Liver (tissue), 9 donors: Measurements from ENCODE around the gene PGPEP1. TPM values are rescaled to one million over a fixed set of nuclear protein-coding genes. Genes with fewer than 3 reads are reported as not detected.

Experiments used
- DNase-seq: peaks from one replicate; pipeline ENCODE4 v3.0.0-alpha.2; 2017; ENCODE audit warnings: low spot score
- H3K27ac ChIP-seq, 2 donors: one replicate each; pipeline ENCODE4 v1.7.0; 2013; ENCODE audit warnings: inconsistent platforms in 2 of 2, low read length in 2 of 2, control low read depth in 1 of 2, low read depth in 1 of 2, mild to moderate bottlenecking in 1 of 2
- H3K27me3 ChIP-seq, 4 donors: one replicate each; pipeline versions ENCODE4 v1.6.1 to v1.7.0; 2013; ENCODE audit warnings: low read length in 3 of 4, inconsistent platforms in 1 of 4, mild to moderate bottlenecking in 1 of 4, moderate library complexity in 1 of 4; ENCODE audit not compliant: control insufficient read depth in 4 of 4, insufficient read depth in 4 of 4
- H3K36me3 ChIP-seq, 4 donors: one replicate each; pipeline versions ENCODE4 v1.6.1 to v1.7.0; 2013; ENCODE audit warnings: low read length in 3 of 4, mild to moderate bottlenecking in 3 of 4, low read depth in 1 of 4, moderate library complexity in 1 of 4; ENCODE audit not compliant: control insufficient read depth in 4 of 4, insufficient read depth in 3 of 4
- H3K4me1 ChIP-seq, 4 donors: one replicate each; pipeline versions ENCODE4 v1.6.1 to v1.7.0; 2013; ENCODE audit warnings: low read length in 3 of 4, mild to moderate bottlenecking in 3 of 4, moderate library complexity in 1 of 4; ENCODE audit not compliant: control insufficient read depth in 4 of 4, insufficient read depth in 4 of 4
- H3K4me3 ChIP-seq, 3 donors: one replicate each; pipeline versions ENCODE4 v1.6.1 to v1.7.0; 2013; ENCODE audit warnings: low read length in 3 of 3, control low read depth in 1 of 3, low read depth in 1 of 3, mild to moderate bottlenecking in 1 of 3
- H3K9ac ChIP-seq, 2 donors: one replicate each; pipeline ENCODE4 v1.7.0; 2013; ENCODE audit warnings: low read length in 2 of 2, mild to moderate bottlenecking in 2 of 2, moderate library complexity in 2 of 2, control low read depth in 1 of 2, low read depth in 1 of 2
- H3K9me3 ChIP-seq, 4 donors: one replicate each; pipeline versions ENCODE4 v1.6.1 to v1.7.0; 2013; ENCODE audit warnings: low read length in 3 of 4; ENCODE audit not compliant: control insufficient read depth in 4 of 4
- EGR1 ChIP-seq, 2 donors: IDR thresholded peaks; 2 replicates each; pipeline ENCODE4 v1.6.1; 2016 to 2018; ENCODE audit warnings: antibody characterized with exemption in 2 of 2, low read depth in 2 of 2
- FOXA1 ChIP-seq: IDR thresholded peaks from 2 replicates; pipeline ENCODE4 v1.6.1; 2016; ENCODE audit warnings: antibody characterized with exemption
- FOXA2 ChIP-seq: IDR thresholded peaks from 2 replicates; pipeline ENCODE4 v1.6.1; 2016; ENCODE audit warnings: antibody characterized with exemption
- GABPA ChIP-seq, 2 donors: IDR thresholded peaks in 1 of 2; conservative IDR thresholded peaks in 1 of 2; 2 replicates each; pipeline ENCODE4 v1.6.1; 2016; ENCODE audit warnings: antibody characterized with exemption in 2 of 2, mild to moderate bottlenecking in 1 of 2, moderate library complexity in 1 of 2
- HNF4A ChIP-seq, 2 donors: conservative IDR thresholded peaks; 2 replicates each; pipeline ENCODE4 v1.6.1; 2016; ENCODE audit warnings: antibody characterized with exemption in 2 of 2, mild to moderate bottlenecking in 2 of 2
- HNF4G ChIP-seq: IDR thresholded peaks from 2 replicates; pipeline ENCODE4 v1.6.1; 2016; ENCODE audit warnings: antibody characterized with exemption
- JUND ChIP-seq, 2 donors: IDR thresholded peaks; 2 replicates each; pipeline ENCODE4 v1.6.1; 2016; ENCODE audit warnings: antibody characterized with exemption in 2 of 2
- NR2F2 ChIP-seq: IDR thresholded peaks from 2 replicates; pipeline ENCODE4 v1.6.1; 2016; ENCODE audit warnings: antibody characterized with exemption
- RAD21 ChIP-seq, 2 donors: IDR thresholded peaks; 2 replicates each; pipeline ENCODE4 v1.6.1; 2016; ENCODE audit warnings: antibody characterized with exemption in 2 of 2, mild to moderate bottlenecking in 2 of 2
- RXRA ChIP-seq, 2 donors: IDR thresholded peaks; 2 replicates each; pipeline ENCODE4 v1.6.1; 2017 to 2018; ENCODE audit warnings: antibody characterized with exemption in 2 of 2, mild to moderate bottlenecking in 1 of 2
- SP1 ChIP-seq: IDR thresholded peaks from 2 replicates; pipeline ENCODE4 v1.6.1; 2018; ENCODE audit warnings: antibody characterized with exemption, mild to moderate bottlenecking
- TAF1 ChIP-seq: conservative IDR thresholded peaks from 2 replicates; pipeline ENCODE4 v1.6.1; 2016; ENCODE audit warnings: antibody characterized with exemption, mild to moderate bottlenecking
- YY1 ChIP-seq: IDR thresholded peaks from 2 replicates; pipeline ENCODE4 v1.6.1; 2016; ENCODE audit warnings: antibody characterized with exemption, mild to moderate bottlenecking
- WGBS: extraction: QIAGEN DNeasy Blood & Tissue Kit; methylation state at CpG from one replicate; pipeline ENCODE4 v1.1.7; 2013; 5-methylcytosine and 5-hydroxymethylcytosine counted together
- polyA plus RNA-seq, 2 donors: library from polyadenylated mRNA; stranded (reverse) in 1 of 2; unstranded in 1 of 2; fragments of 200-250 nt in 1 of 2; fragments of >200 nt in 1 of 2; fragmentation: Nextera tagmentation in 1 of 2; extraction: Ambion mirVana in 1 of 2; gene quantifications; one replicate each; pipeline versions ENCODE4 v1.2.1 to v1.2.3, GENCODE V29; 2013 to 2015
- total RNA-seq, 2 donors: library from RNA; depleted of rRNA; stranded (reverse); fragments of >200 nt; gene quantifications; one replicate each; pipeline ENCODE4 v1.2.3, GENCODE V29; 2014
- TF ChIP-seq, protein P1 (sequence below): IDR thresholded peaks from 2 replicates; pipeline ENCODE4 v1.6.1; 2016; ENCODE audit warnings: antibody characterized with exemption
- TF ChIP-seq, protein P2 (sequence below): fragments of 150-350 bp; IDR thresholded peaks from 2 replicates; pipeline ENCODE4 v1.5.1; 2017; ENCODE audit warnings: improper control_type of control experiment, low read depth, low read length; ENCODE audit not compliant: missing input control
- TF ChIP-seq, protein P3 (sequence below): IDR thresholded peaks from 2 replicates; pipeline ENCODE4 v1.6.1; 2016; ENCODE audit warnings: antibody characterized with exemption
- TF ChIP-seq, protein P4 (sequence below): IDR thresholded peaks from 2 replicates; pipeline ENCODE4 v1.6.1; 2016; ENCODE audit warnings: antibody characterized with exemption
- TF ChIP-seq, protein P5 (sequence below): IDR thresholded peaks from 2 replicates; pipeline ENCODE4 v1.6.1; 2016; ENCODE audit warnings: antibody characterized with exemption, mild to moderate bottlenecking
- donor health status: healthy.
- donor health status: healthy.
- donor health status: healthy.
- donor health status: healthy.
- donor health status: healthy.

PGPEP1 gene
- total and polyA plus RNA-seq, 4 donors: 15.8 to 48.3 (median 26.2) TPM

DNA sequence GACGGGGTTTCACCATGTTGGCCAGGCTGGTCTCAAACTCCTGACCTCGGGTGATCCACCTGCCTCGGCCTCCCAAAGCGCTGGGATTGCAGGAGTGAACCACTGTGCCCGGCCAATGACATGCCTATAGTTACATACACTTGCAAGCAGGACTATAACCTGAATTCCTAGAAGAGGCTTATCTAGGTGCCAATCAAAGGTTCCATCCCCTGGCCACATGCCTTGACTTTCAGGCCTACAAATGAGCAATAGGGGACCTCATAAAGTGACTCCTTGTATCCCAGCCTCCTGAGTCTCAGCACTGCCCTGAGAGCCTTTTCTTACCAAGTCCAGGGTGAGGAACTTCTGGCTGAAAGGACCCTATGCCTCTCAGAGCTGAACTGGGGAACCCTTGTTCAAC lies 13.6 kb upstream of the PGPEP1 start:
- H3K9me3 ChIP-seq: no peaks in the 10 kb centered on the region
- H3K4me3 ChIP-seq: no peak overlapping the region
- no peak for DNase-seq
- H3K36me3 ChIP-seq: no peaks in the 10 kb centered on the region
- H3K9ac ChIP-seq: no peak overlapping the region
- TF ChIP-seq FOXA2: no peak
- peaks cover 5 to 31% (median 23%) of the 10 kb centered on the region in 4 donors for H3K4me1 ChIP-seq
- H3K27ac ChIP-seq: no peak overlapping the region
- WGBS: 94% methylated on average over 5 of the region's 5 CpGs
- H3K27me3 ChIP-seq: no peaks in the 10 kb centered on the region

DNA sequence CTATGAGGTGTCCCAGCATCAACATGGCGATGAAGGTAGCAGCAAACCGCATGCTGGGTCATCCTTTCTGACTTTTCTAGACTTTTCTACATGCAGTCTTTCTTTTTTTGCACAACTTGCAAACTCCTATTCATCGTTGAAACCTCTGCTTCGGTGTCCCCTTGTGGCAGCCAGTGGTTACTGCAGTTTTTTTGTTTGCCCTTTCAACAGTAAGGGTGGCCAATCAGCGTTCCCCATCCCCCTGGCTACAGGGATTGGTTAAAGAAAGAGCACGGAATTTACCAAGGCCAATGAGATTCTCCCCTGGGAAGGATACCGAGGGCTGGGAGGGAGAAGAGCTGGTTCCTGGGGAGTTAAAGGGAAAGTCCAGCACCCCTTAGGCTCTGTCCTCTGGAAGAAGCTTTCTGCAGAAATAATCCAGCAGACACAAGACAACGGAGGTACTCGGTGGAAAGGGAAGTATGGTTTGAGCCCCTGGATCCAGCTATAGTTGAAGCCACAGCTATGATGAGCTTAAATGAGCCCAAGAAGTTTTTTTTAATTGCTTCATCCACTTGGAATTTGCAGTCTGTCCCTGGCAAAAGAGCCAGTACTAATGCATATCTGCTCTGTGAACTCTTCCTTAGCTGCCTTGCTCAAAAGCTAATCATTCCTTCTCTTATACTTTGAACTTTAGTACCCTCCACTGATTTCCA lies 11.9 kb upstream of the PGPEP1 start:
- TF ChIP-seq HNF4G (no peak), NR2F2 (peak; percentile 51), YY1 (peak; percentile 58), TAF1 (no peak), SP1 (peak; percentile 85), EGR1 (IDR thresholded peaks at IDR 0.05; ENCODE audit: low read depth in 2 of 2) (no peak), FOXA2 (no peak), HNF4A (conservative IDR thresholded peaks at IDR 0.05) (peak; percentile 39 to 66), RAD21 (IDR thresholded peaks at IDR 0.05) (peak; percentile 93 to 95), RXRA (IDR thresholded peaks at IDR 0.05) (peak; percentile 56 to 83), GABPA (IDR thresholded peaks at IDR 0.05 in 1 of 2, conservative IDR thresholded peaks at IDR 0.05 in 1 of 2) (peak in 1 of 2 donors; percentile 28), JUND (IDR thresholded peaks at IDR 0.05) (peak in 1 of 2 donors; percentile 67), FOXA1 (no peak)
- TF ChIP-seq, protein P1, sequence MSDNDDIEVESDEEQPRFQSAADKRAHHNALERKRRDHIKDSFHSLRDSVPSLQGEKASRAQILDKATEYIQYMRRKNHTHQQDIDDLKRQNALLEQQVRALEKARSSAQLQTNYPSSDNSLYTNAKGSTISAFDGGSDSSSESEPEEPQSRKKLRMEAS: no peak
- TF ChIP-seq, protein P2, sequence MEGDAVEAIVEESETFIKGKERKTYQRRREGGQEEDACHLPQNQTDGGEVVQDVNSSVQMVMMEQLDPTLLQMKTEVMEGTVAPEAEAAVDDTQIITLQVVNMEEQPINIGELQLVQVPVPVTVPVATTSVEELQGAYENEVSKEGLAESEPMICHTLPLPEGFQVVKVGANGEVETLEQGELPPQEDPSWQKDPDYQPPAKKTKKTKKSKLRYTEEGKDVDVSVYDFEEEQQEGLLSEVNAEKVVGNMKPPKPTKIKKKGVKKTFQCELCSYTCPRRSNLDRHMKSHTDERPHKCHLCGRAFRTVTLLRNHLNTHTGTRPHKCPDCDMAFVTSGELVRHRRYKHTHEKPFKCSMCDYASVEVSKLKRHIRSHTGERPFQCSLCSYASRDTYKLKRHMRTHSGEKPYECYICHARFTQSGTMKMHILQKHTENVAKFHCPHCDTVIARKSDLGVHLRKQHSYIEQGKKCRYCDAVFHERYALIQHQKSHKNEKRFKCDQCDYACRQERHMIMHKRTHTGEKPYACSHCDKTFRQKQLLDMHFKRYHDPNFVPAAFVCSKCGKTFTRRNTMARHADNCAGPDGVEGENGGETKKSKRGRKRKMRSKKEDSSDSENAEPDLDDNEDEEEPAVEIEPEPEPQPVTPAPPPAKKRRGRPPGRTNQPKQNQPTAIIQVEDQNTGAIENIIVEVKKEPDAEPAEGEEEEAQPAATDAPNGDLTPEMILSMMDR: peak; percentile 98
- TF ChIP-seq, protein P3, sequence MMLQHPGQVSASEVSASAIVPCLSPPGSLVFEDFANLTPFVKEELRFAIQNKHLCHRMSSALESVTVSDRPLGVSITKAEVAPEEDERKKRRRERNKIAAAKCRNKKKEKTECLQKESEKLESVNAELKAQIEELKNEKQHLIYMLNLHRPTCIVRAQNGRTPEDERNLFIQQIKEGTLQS: peak; percentile 54
- TF ChIP-seq, protein P4, sequence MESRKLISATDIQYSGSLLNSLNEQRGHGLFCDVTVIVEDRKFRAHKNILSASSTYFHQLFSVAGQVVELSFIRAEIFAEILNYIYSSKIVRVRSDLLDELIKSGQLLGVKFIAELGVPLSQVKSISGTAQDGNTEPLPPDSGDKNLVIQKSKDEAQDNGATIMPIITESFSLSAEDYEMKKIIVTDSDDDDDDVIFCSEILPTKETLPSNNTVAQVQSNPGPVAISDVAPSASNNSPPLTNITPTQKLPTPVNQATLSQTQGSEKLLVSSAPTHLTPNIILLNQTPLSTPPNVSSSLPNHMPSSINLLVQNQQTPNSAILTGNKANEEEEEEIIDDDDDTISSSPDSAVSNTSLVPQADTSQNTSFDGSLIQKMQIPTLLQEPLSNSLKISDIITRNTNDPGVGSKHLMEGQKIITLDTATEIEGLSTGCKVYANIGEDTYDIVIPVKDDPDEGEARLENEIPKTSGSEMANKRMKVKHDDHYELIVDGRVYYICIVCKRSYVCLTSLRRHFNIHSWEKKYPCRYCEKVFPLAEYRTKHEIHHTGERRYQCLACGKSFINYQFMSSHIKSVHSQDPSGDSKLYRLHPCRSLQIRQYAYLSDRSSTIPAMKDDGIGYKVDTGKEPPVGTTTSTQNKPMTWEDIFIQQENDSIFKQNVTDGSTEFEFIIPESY: peak; percentile 42
- TF ChIP-seq, protein P5, sequence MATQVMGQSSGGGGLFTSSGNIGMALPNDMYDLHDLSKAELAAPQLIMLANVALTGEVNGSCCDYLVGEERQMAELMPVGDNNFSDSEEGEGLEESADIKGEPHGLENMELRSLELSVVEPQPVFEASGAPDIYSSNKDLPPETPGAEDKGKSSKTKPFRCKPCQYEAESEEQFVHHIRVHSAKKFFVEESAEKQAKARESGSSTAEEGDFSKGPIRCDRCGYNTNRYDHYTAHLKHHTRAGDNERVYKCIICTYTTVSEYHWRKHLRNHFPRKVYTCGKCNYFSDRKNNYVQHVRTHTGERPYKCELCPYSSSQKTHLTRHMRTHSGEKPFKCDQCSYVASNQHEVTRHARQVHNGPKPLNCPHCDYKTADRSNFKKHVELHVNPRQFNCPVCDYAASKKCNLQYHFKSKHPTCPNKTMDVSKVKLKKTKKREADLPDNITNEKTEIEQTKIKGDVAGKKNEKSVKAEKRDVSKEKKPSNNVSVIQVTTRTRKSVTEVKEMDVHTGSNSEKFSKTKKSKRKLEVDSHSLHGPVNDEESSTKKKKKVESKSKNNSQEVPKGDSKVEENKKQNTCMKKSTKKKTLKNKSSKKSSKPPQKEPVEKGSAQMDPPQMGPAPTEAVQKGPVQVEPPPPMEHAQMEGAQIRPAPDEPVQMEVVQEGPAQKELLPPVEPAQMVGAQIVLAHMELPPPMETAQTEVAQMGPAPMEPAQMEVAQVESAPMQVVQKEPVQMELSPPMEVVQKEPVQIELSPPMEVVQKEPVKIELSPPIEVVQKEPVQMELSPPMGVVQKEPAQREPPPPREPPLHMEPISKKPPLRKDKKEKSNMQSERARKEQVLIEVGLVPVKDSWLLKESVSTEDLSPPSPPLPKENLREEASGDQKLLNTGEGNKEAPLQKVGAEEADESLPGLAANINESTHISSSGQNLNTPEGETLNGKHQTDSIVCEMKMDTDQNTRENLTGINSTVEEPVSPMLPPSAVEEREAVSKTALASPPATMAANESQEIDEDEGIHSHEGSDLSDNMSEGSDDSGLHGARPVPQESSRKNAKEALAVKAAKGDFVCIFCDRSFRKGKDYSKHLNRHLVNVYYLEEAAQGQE: peak; percentile 79
- peak overlapping the region in 2 of 3 donors; percentile 3 to 39 for H3K4me3 ChIP-seq
- H3K9me3 ChIP-seq: no peaks in the 10 kb centered on the region
- H3K36me3 ChIP-seq: no peaks in the 10 kb centered on the region
- no peaks in the 10 kb centered on the region for H3K27me3 ChIP-seq
- H3K9ac ChIP-seq: peak overlapping the region; percentile 8 to 53
- 2% methylated on average over 9 of the region's 9 CpGs for WGBS
- DNase-seq: peak; percentile 89
- peaks cover 2 to 18% (median 12%) of the 10 kb centered on the region in 4 donors for H3K4me1 ChIP-seq
- peak overlapping the region; percentile 56 to 78 for H3K27ac ChIP-seq
